Hepatocyte (in vitro differentiated cells): Measurements from ENCODE around the gene ERC2.

Experiments used
- EZH2 ChIP-seq: fragments of 200-600 bp; sonication (generic); IDR thresholded peaks from 2 replicates; pipeline ENCODE4 v1.6.1; 2016; ENCODE audit warnings: antibody characterized with exemption, mild to moderate bottlenecking, borderline replicate concordance
- TF ChIP-seq, protein P1 (sequence below): fragments of 200-600 bp; sonication (generic); IDR thresholded peaks from 2 replicates; pipeline ENCODE4 v1.5.1; 2016; ENCODE audit warnings: antibody characterized with exemption, mild to moderate bottlenecking; ENCODE audit not compliant: poor library complexity

- TF ChIP-seq, protein P1, sequence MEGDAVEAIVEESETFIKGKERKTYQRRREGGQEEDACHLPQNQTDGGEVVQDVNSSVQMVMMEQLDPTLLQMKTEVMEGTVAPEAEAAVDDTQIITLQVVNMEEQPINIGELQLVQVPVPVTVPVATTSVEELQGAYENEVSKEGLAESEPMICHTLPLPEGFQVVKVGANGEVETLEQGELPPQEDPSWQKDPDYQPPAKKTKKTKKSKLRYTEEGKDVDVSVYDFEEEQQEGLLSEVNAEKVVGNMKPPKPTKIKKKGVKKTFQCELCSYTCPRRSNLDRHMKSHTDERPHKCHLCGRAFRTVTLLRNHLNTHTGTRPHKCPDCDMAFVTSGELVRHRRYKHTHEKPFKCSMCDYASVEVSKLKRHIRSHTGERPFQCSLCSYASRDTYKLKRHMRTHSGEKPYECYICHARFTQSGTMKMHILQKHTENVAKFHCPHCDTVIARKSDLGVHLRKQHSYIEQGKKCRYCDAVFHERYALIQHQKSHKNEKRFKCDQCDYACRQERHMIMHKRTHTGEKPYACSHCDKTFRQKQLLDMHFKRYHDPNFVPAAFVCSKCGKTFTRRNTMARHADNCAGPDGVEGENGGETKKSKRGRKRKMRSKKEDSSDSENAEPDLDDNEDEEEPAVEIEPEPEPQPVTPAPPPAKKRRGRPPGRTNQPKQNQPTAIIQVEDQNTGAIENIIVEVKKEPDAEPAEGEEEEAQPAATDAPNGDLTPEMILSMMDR, result no peak
- TF ChIP-seq EZH2, result no peak
These were observed 973.3 kb downstream of the ERC2 start for GRCh38 chr3:55494976-55495375.
